Psoas muscle (tissue), 8 donors: ENCODE measurements around the gene FCHO1. TPM values are rescaled to one million over a fixed set of nuclear protein-coding genes. Genes with fewer than 3 reads are reported as not detected.

Source experiments
- ATAC-seq, 4 donors: fragments of 200-7000 bp; cut with Tn5 transposase; one replicate each; pipeline ENCODE4 v1.9.1; 2020; ENCODE audit warnings: moderate library complexity in 3 of 4, mild to moderate bottlenecking in 2 of 4
- DNase-seq, 2 donors: peaks; one replicate each; pipeline ENCODE4 v3.0.0-alpha.2; 2020
- H3K27ac ChIP-seq: fragments of 200-600 bp; one replicate; pipeline ENCODE4 v1.8.0; 2022
- H3K27me3 ChIP-seq, 3 donors: fragments of 200-600 bp in 1 of 3; one replicate each; pipeline versions ENCODE4 v1.6.1 to v1.8.0; 2013 to 2022; ENCODE audit warnings: low read length in 2 of 3, mild to moderate bottlenecking in 2 of 3, moderate library complexity in 1 of 3; ENCODE audit not compliant: insufficient read depth in 3 of 3
- H3K36me3 ChIP-seq, 2 donors: fragments of 200-600 bp in 1 of 2; one replicate each; pipeline versions ENCODE4 v1.6.1 to v1.8.0; 2013 to 2022; ENCODE audit warnings: low read depth in 1 of 2, mild to moderate bottlenecking in 1 of 2, moderate library complexity in 1 of 2; ENCODE audit not compliant: insufficient read depth in 1 of 2
- H3K4me1 ChIP-seq: fragments of 200-600 bp; one replicate; pipeline ENCODE4 v1.8.0; 2022
- H3K4me3 ChIP-seq: fragments of 200-600 bp; one replicate; pipeline ENCODE4 v1.8.0; 2022; ENCODE audit warnings: mild to moderate bottlenecking
- H3K9me3 ChIP-seq: fragments of 200-600 bp; one replicate; pipeline ENCODE4 v1.8.0; 2022
- CTCF ChIP-seq: fragments of 200-600 bp; IDR thresholded peaks from one replicate; pipeline ENCODE4 v1.8.0; 2022; ENCODE audit warnings: antibody characterized with exemption
- whole genome bisulfite sequencing, 3 donors: extraction: QIAGEN DNeasy Blood & Tissue Kit; methylation state at CpG; one replicate each; pipeline versions ENCODE4 v1.1.6 to v1.1.7; 2013; 5-methylcytosine and 5-hydroxymethylcytosine counted together
- intact Hi-C, 2 donors: fragments of 100-400 bp; cut with DNase I; formaldehyde crosslinking; loops; one replicate each; pipeline versions ENCODE4 v1.11.0 to v1.14.2; 2022
- polyA plus RNA-seq, 3 donors: library from polyadenylated mRNA; stranded (reverse); fragments of 200-250 nt; gene quantifications; one replicate each; pipeline ENCODE4 v1.2.3, GENCODE V29; 2013
- total RNA-seq, 4 donors: library from RNA; stranded (reverse); fragmentation: NEBNext Ultra II Directional in 2 of 4; extraction: Animal tissue kit (Norgen Biotek cat#: 25700) in 2 of 4; gene quantifications; one replicate each; pipeline versions ENCODE4 v1.2.1 to v1.2.4, GENCODE V29; 2021 to 2023
- donor health status: healthy with polysubstance abuse.
- donor health status: DM: no; HTN: no; CAD: no; lungs with moderate emphysema.
- donor health status: Bipolar disorder and iron deficiency.
- donor health status: healthy.
- donor health status: DM: yes; HTN: yes; CAD: no.
- donor health status: DM: no; HTN: no; CAD: no.
- donor health status: DM: no; HTN: no; CAD: no.
- donor health status: DM: yes; HTN: yes; CAD: no.

The FCHO1 gene
- total and polyA plus RNA-seq, 7 donors, result 0.10 to 0.68 (median 0.36) TPM; not detected in 1

- Histone ChIP-seq H3K36me3 (no peaks in the 10 kb centered on the region), H3K27me3 (peaks cover 0 to 67% (median 9%) of the 10 kb centered on the region in 3 donors), H3K4me3 (no peak overlapping the region), H3K27ac (no peak overlapping the region), H3K4me1 (no peaks in the 10 kb centered on the region), H3K9me3 (no peaks in the 10 kb centered on the region)
- ATAC-seq (peak in 1 of 4 donors; percentile 37), DNase-seq (no peak)
- 5 to 11% (median 9%) methylated on average over 28 to 29 of the region's 29 CpGs for WGBS, 3 donors
- intact Hi-C loops, result no loop called here
- no peak for TF ChIP-seq CTCF
Observed at GRCh38 chr19:17829855-17830566, 78.7 kb downstream of the FCHO1 start.

- H3K27ac ChIP-seq, result no peak overlapping the region
- peak overlapping the region; percentile 15 for H3K4me3 ChIP-seq
- intact Hi-C loops, result no loop called here
- DNase-seq, result peak; percentile 42 to 71
- H3K27me3 ChIP-seq, result peaks cover 0 to 73% (median 9%) of the 10 kb centered on the region in 3 donors
- no peaks in the 10 kb centered on the region for H3K4me1 ChIP-seq
- 4 to 8% (median 7%) methylated on average over 28 to 50 of the region's 50 CpGs for WGBS, 3 donors
- H3K9me3 ChIP-seq, result no peaks in the 10 kb centered on the region
- ATAC-seq, result peak; percentile 23 to 78 (median 72)
- TF ChIP-seq CTCF, result no peak
- H3K36me3 ChIP-seq, result no peaks in the 10 kb centered on the region
Observed at GRCh38 chr19:17830567-17831418, 79.5 kb downstream of the FCHO1 start.

GRCh38 chr19:17831419-17831888 is 80.2 kb downstream of the FCHO1 start:
- TF ChIP-seq CTCF, result no peak
- Histone ChIP-seq H3K27me3 (peaks cover 0 to 71% (median 9%) of the 10 kb centered on the region in 3 donors), H3K4me3 (peak overlapping the region; percentile 15), H3K36me3 (no peaks in the 10 kb centered on the region), H3K27ac (no peak overlapping the region), H3K9me3 (no peaks in the 10 kb centered on the region), H3K4me1 (no peaks in the 10 kb centered on the region)
- intact Hi-C loops, result no loop called here
- DNase-seq (no peak), ATAC-seq (no peak)
- 26 to 32% (median 27%) methylated on average over 21 to 25 of the region's 25 CpGs for WGBS, 3 donors

- DNase-seq, result no peak
- peaks cover 0 to 60% (median 9%) of the 10 kb centered on the region in 3 donors for H3K27me3 ChIP-seq
- TF ChIP-seq CTCF, result no peak
- H3K27ac ChIP-seq, result no peak overlapping the region
- no peak overlapping the region for H3K4me3 ChIP-seq
- no peaks in the 10 kb centered on the region for H3K9me3 ChIP-seq
- 70 to 84% (median 77%) methylated on average over 17 of the region's 17 CpGs for WGBS, 3 donors
- ATAC-seq, result no peak
- H3K4me1 ChIP-seq, result no peaks in the 10 kb centered on the region
- no peaks in the 10 kb centered on the region for H3K36me3 ChIP-seq
- intact Hi-C loops, result no loop called here
Observed at GRCh38 chr19:17832443-17833208, 81.3 kb downstream of the FCHO1 start.
